SK-N-SH treated with all-trans-retinoic acid at 6 μM for 48 hours (cell line): ENCODE measurements around the gene MOV10.

ENCODE experiments used
- ATAC-seq: fragments of 200-7000 bp; cut with Tn5 transposase; 3 replicates; pipeline ENCODE4 v1.9.1; 2020; ENCODE audit warnings: mild to moderate bottlenecking, moderate library complexity
- ARNTL ChIP-seq: fragments of 450-650 bp; formaldehyde crosslinking; IDR thresholded peaks from 2 replicates; pipeline ENCODE4 v1.5.0; 2020; ENCODE audit warnings: low read depth, mild to moderate bottlenecking, moderate library complexity, borderline replicate concordance
- BACH2 ChIP-seq: fragments of 250-450 bp; sonication (Bioruptor Pico); IDR thresholded peaks from 2 replicates; pipeline ENCODE4 v1.9.0; 2021; ENCODE audit warnings: mild to moderate bottlenecking, borderline replicate concordance
- CREB5 ChIP-seq: fragments of 250-450 bp; sonication (Bioruptor Pico); IDR thresholded peaks from 2 replicates; pipeline ENCODE4 v1.5.1; 2020; ENCODE audit warnings: low read depth, mild to moderate bottlenecking, moderate library complexity
- CSRNP3 ChIP-seq: fragments of 250-450 bp; sonication (Bioruptor Pico); IDR thresholded peaks from 2 replicates; pipeline ENCODE4 v1.5.1; 2021; ENCODE audit warnings: mild to moderate bottlenecking, moderate library complexity
- ESRRG ChIP-seq: fragments of 250-450 bp; sonication (Bioruptor Pico); IDR thresholded peaks from 2 replicates; pipeline ENCODE4 v1.6.1; 2021; ENCODE audit warnings: mild to moderate bottlenecking
- OSR1 ChIP-seq: fragments of 250-450 bp; sonication (Bioruptor Pico); IDR thresholded peaks from 2 replicates; pipeline ENCODE4 v1.8.0; 2022; ENCODE audit warnings: moderate library complexity, mild to moderate bottlenecking, inconsistent platforms
- PATZ1 ChIP-seq: fragments of 250-450 bp; sonication (Bioruptor Pico); IDR thresholded peaks from 2 replicates; pipeline ENCODE4 v1.8.0; 2020; ENCODE audit warnings: mild to moderate bottlenecking, moderate library complexity, borderline replicate concordance
- PPARA ChIP-seq: fragments of 250-450 bp; sonication (Bioruptor Pico); IDR thresholded peaks from 2 replicates; pipeline ENCODE4 v1.5.0; 2020; ENCODE audit warnings: mild to moderate bottlenecking, borderline replicate concordance
- RARB ChIP-seq: fragments of 250-450 bp; sonication (Bioruptor Pico); IDR thresholded peaks from 2 replicates; pipeline ENCODE4 v1.8.0; 2021; ENCODE audit warnings: mild to moderate bottlenecking, moderate library complexity
- SNAI2 ChIP-seq: fragments of 250-450 bp; sonication (Bioruptor Pico); IDR thresholded peaks from 2 replicates; pipeline ENCODE4 v1.5.0; 2020; ENCODE audit warnings: mild to moderate bottlenecking, moderate library complexity
- TCF4 ChIP-seq: fragments of 250-450 bp; sonication (Bioruptor Pico); IDR thresholded peaks from 2 replicates; pipeline ENCODE4 v1.8.0; 2021; ENCODE audit warnings: mild to moderate bottlenecking, moderate library complexity, borderline replicate concordance
- TOX ChIP-seq: fragments of 250-450 bp; sonication (Bioruptor Pico); IDR thresholded peaks from 2 replicates; pipeline ENCODE4 v1.8.0; 2021; ENCODE audit warnings: mild to moderate bottlenecking, moderate library complexity, borderline replicate concordance
- TSHZ2 ChIP-seq: fragments of 250-450 bp; sonication (Bioruptor Pico); IDR thresholded peaks from 2 replicates; pipeline ENCODE4 v1.5.0; 2020; ENCODE audit warnings: mild to moderate bottlenecking, moderate library complexity
- ZC3H10 ChIP-seq: fragments of 250-450 bp; sonication (Bioruptor Pico); IDR thresholded peaks from 2 replicates; pipeline ENCODE4 v1.5.1; 2021; ENCODE audit warnings: mild to moderate bottlenecking, moderate library complexity
- ZFP3 ChIP-seq: fragments of 250-450 bp; sonication (Bioruptor Pico); IDR thresholded peaks from 2 replicates; pipeline ENCODE4 v1.5.0; 2020; ENCODE audit warnings: mild to moderate bottlenecking, moderate library complexity
- ZFP30 ChIP-seq: fragments of 450-650 bp; formaldehyde crosslinking; IDR thresholded peaks from 2 replicates; pipeline ENCODE4 v1.5.0; 2022; ENCODE audit warnings: mild to moderate bottlenecking, moderate library complexity
- ZNF70 ChIP-seq: fragments of 450-650 bp; formaldehyde crosslinking; IDR thresholded peaks from 2 replicates; pipeline ENCODE4 v1.5.0; 2020; ENCODE audit warnings: mild to moderate bottlenecking, moderate library complexity

MOV10 gene

GRCh38 chr1:112702420-112703261 is 28.2 kb downstream of the MOV10 start:
- no peak for TF ChIP-seq PPARA (CRISPR knock-in tag)
- TF ChIP-seq TCF4 (CRISPR knock-in tag) = no peak
- TF ChIP-seq ZNF70 = no peak
- TF ChIP-seq SNAI2 (CRISPR knock-in tag) = no peak
- no peak for TF ChIP-seq CREB5 (CRISPR knock-in tag)
- ATAC-seq = no peak

GRCh38 chr1:112703706-112704105 is 29.2 kb downstream of the MOV10 start:
- TF ChIP-seq PATZ1 (CRISPR knock-in tag) = no peak
- no peak for TF ChIP-seq ESRRG (CRISPR knock-in tag)
- no peak for TF ChIP-seq BACH2 (CRISPR knock-in tag)
- no peak for TF ChIP-seq ZFP30 (CRISPR knock-in tag)
- no peak for TF ChIP-seq RARB
- TF ChIP-seq PPARA (CRISPR knock-in tag) = no peak
- TF ChIP-seq TSHZ2 = no peak
- no peak for TF ChIP-seq ZC3H10
- no peak for TF ChIP-seq TCF4 (CRISPR knock-in tag)
- no peak for TF ChIP-seq ARNTL
- TF ChIP-seq ZFP3 (CRISPR knock-in tag) = no peak
- TF ChIP-seq CSRNP3 (CRISPR knock-in tag) = no peak
- ATAC-seq = no peak

GRCh38 chr1:112704391-112704933 is 30.0 kb downstream of the MOV10 start:
- no peak for ATAC-seq
- TF ChIP-seq ESRRG (CRISPR knock-in tag) (no peak), OSR1 (CRISPR knock-in tag) (no peak)

GRCh38 chr1:112704934-112705627 is 30.6 kb downstream of the MOV10 start:
- peak; percentile 80 for ATAC-seq

More at GRCh38 chr1:112704934-112705627, 30.6 kb downstream of the MOV10 start:
- TF ChIP-seq ZFP3 (CRISPR knock-in tag) (no peak), PATZ1 (CRISPR knock-in tag) (peak; percentile 32; the same call in 1 of the 2 replicates), TOX (CRISPR knock-in tag) (no peak), CSRNP3 (CRISPR knock-in tag) (no peak)
- TF ChIP-seq, all 23 proteins: peak for 1
